IPS-18c (cell line): Measurements from ENCODE around the gene SMIM20.

ENCODE experiments used
- H3K4me3 ChIP-seq: 2 replicates; pipeline ENCODE4 v1.7.0; 2013; ENCODE audit warnings: low read depth, mild to moderate bottlenecking, low read length, moderate library complexity; ENCODE audit not compliant: insufficient read depth
- H3K9me3 ChIP-seq: one replicate; pipeline ENCODE4 v1.6.1; 2013; ENCODE audit warnings: mild to moderate bottlenecking, low read length, moderate library complexity; ENCODE audit not compliant: control insufficient read depth, insufficient read depth

The SMIM20 gene

GRCh38 chr4:25941457-25942221, 27.6 kb downstream of the SMIM20 start:
- H3K4me3 ChIP-seq, result no peak overlapping the region
- H3K9me3 ChIP-seq, result no peaks in the 10 kb centered on the region

- H3K4me3 ChIP-seq, result no peak overlapping the region
- H3K9me3 ChIP-seq, result no peaks in the 10 kb centered on the region
Measured at GRCh38 chr4:25943312-25943711, 29.3 kb downstream of the SMIM20 start.

GRCh38 chr4:25943805-25944204, 29.8 kb downstream of the SMIM20 start:
- no peaks in the 10 kb centered on the region for H3K9me3 ChIP-seq
- no peak overlapping the region for H3K4me3 ChIP-seq

- Histone ChIP-seq H3K4me3 (no peak overlapping the region), H3K9me3 (no peaks in the 10 kb centered on the region)
Measured at GRCh38 chr4:25948051-25948450, 34.0 kb downstream of the SMIM20 start.

GRCh38 chr4:25949173-25949748, 35.2 kb downstream of the SMIM20 start:
- H3K9me3 ChIP-seq, result no peaks in the 10 kb centered on the region
- no peak overlapping the region for H3K4me3 ChIP-seq

- Histone ChIP-seq H3K9me3 (no peaks in the 10 kb centered on the region), H3K4me3 (no peak overlapping the region)
Measured at GRCh38 chr4:25949994-25950393, 36.0 kb downstream of the SMIM20 start.

GRCh38 chr4:25950461-25951389, 36.7 kb downstream of the SMIM20 start:
- H3K9me3 ChIP-seq, result no peaks in the 10 kb centered on the region
- no peak overlapping the region for H3K4me3 ChIP-seq

GRCh38 chr4:25951390-25951952, 37.5 kb downstream of the SMIM20 start:
- H3K9me3 ChIP-seq, result no peaks in the 10 kb centered on the region
- H3K4me3 ChIP-seq, result no peak overlapping the region

- Histone ChIP-seq H3K4me3 (no peak overlapping the region), H3K9me3 (no peaks in the 10 kb centered on the region)
Measured at GRCh38 chr4:25953740-25954139, 39.7 kb downstream of the SMIM20 start.

- Histone ChIP-seq H3K4me3 (no peak overlapping the region), H3K9me3 (no peaks in the 10 kb centered on the region)
Measured at GRCh38 chr4:25954293-25954904, 40.4 kb downstream of the SMIM20 start.

GRCh38 chr4:25955705-25956104, 41.7 kb downstream of the SMIM20 start:
- Histone ChIP-seq H3K4me3 (no peak overlapping the region), H3K9me3 (no peaks in the 10 kb centered on the region)

GRCh38 chr4:25956260-25956659, 42.2 kb downstream of the SMIM20 start:
- H3K4me3 ChIP-seq, result no peak overlapping the region

GRCh38 chr4:25958110-25958509, 44.1 kb downstream of the SMIM20 start:
- Histone ChIP-seq H3K4me3 (no peak overlapping the region), H3K9me3 (no peaks in the 10 kb centered on the region)

More at GRCh38 chr4:25956260-25956659, 42.2 kb downstream of the SMIM20 start:
- no peaks in the 10 kb centered on the region for H3K9me3 ChIP-seq

- Histone ChIP-seq H3K4me3 (no peak overlapping the region), H3K9me3 (no peaks in the 10 kb centered on the region)
Measured at GRCh38 chr4:25962393-25962792, 48.4 kb downstream of the SMIM20 start.

- H3K9me3 ChIP-seq, result no peaks in the 10 kb centered on the region
- H3K4me3 ChIP-seq, result no peak overlapping the region
Measured at GRCh38 chr4:25965629-25966028, 51.6 kb downstream of the SMIM20 start.

GRCh38 chr4:25966171-25966570, 52.2 kb downstream of the SMIM20 start:
- Histone ChIP-seq H3K9me3 (no peaks in the 10 kb centered on the region), H3K4me3 (no peak overlapping the region)
